ENCODE measurements around the gene TMEM131L.

The TMEM131L gene

DNA sequence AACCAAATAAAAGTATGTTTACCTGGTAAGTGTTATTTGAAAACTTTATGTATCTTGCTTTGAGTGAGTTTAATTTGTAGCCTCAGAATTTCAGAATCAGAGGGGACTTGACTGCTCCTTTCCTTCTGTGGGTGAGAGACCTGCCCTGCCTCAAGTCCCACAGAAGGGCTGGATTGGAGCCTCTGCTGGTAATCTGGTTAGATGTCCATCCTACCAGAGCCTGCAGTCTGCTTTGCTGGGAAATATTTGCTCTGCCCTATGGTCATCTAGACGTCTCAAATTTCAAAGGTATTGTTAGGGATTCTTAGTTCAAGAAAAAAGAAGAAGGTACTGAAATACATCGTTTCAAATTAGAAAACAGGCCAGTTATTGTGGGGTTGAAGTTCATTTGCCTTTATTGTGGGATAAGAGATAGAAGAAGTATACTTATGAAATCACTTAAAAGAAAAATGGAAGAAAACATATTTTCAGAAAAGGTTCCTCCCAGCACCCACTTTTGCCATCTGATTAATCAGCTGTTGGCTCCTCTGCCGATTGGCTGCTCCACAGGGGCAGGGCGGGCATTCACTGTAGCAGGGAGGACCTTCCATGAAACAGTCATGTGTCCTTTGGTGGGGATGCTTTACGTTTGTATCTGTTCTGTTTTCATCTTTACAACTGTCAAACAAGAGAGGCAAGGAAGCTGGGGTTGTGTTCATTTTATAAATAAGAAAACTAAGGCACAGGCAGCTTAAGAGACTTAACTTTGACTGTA is 144.6 kb downstream of the TMEM131L start:
- Histone ChIP-seq H2AFZ (ENCODE audit: low read depth, low read length) (no peak overlapping the region), H3K36me3 (replicated peaks; ENCODE audit: low read depth, low read length) (peaks cover 97% of the 10 kb centered on the region), H3K9ac (ENCODE audit: low read length) (no peak overlapping the region), H3K9me3 (ENCODE audit: insufficient read depth, low read length) (no peaks in the 10 kb centered on the region), H3K4me1 (ENCODE audit: low read length) (peaks cover 26% of the 10 kb centered on the region), H4K20me1 (ENCODE audit: insufficient read depth, low read length) (peaks cover 69% of the 10 kb centered on the region), H3K79me2 (ENCODE audit: low read length) (peaks cover 91% of the 10 kb centered on the region), H3K27ac (ENCODE audit: low read length) (no peak overlapping the region), H3K4me3 (ENCODE audit: low read length) (no peak overlapping the region), H3K4me2 (ENCODE audit: low read length) (no peak overlapping the region), H3K27me3 (ENCODE audit: low read depth, low read length) (no peaks in the 10 kb centered on the region)
- no peak for TF ChIP-seq EZH2phosphoT487 (IDR thresholded peaks at IDR 0.05; ENCODE audit: low read depth)
- TF ChIP-seq, protein P1, sequence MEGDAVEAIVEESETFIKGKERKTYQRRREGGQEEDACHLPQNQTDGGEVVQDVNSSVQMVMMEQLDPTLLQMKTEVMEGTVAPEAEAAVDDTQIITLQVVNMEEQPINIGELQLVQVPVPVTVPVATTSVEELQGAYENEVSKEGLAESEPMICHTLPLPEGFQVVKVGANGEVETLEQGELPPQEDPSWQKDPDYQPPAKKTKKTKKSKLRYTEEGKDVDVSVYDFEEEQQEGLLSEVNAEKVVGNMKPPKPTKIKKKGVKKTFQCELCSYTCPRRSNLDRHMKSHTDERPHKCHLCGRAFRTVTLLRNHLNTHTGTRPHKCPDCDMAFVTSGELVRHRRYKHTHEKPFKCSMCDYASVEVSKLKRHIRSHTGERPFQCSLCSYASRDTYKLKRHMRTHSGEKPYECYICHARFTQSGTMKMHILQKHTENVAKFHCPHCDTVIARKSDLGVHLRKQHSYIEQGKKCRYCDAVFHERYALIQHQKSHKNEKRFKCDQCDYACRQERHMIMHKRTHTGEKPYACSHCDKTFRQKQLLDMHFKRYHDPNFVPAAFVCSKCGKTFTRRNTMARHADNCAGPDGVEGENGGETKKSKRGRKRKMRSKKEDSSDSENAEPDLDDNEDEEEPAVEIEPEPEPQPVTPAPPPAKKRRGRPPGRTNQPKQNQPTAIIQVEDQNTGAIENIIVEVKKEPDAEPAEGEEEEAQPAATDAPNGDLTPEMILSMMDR (IDR thresholded peaks at IDR 0.05; ENCODE audit: low read depth, low read length), result no peak

GRCh38 chr4:153611679-153612078 is 145.5 kb downstream of the TMEM131L start:
- H3K27me3 ChIP-seq (ENCODE audit: low read depth, low read length), result no peaks in the 10 kb centered on the region
- no peaks in the 10 kb centered on the region for H3K9me3 ChIP-seq (ENCODE audit: insufficient read depth, low read length)
- peaks cover 88% of the 10 kb centered on the region for H3K79me2 ChIP-seq (ENCODE audit: low read length)
- H3K36me3 ChIP-seq (replicated peaks; ENCODE audit: low read depth, low read length), result peaks cover 96% of the 10 kb centered on the region
- no peak overlapping the region for H3K27ac ChIP-seq (ENCODE audit: low read length)
- H4K20me1 ChIP-seq (ENCODE audit: insufficient read depth, low read length), result peaks cover 66% of the 10 kb centered on the region
- no peak overlapping the region for H3K9ac ChIP-seq (ENCODE audit: low read length)
- no peak overlapping the region for H2AFZ ChIP-seq (ENCODE audit: low read depth, low read length)
- H3K4me1 ChIP-seq (ENCODE audit: low read length), result peaks cover 26% of the 10 kb centered on the region
- no peak for TF ChIP-seq EZH2phosphoT487 (IDR thresholded peaks at IDR 0.05; ENCODE audit: low read depth)
- TF ChIP-seq, protein P1 (IDR thresholded peaks at IDR 0.05; ENCODE audit: low read depth, low read length), result no peak
- H3K4me2 ChIP-seq (ENCODE audit: low read length), result no peak overlapping the region
- H3K4me3 ChIP-seq (ENCODE audit: low read length), result no peak overlapping the region

- Histone ChIP-seq H2AFZ (ENCODE audit: low read depth, low read length) (no peak overlapping the region), H3K9ac (ENCODE audit: low read length) (no peak overlapping the region), H3K4me3 (ENCODE audit: low read length) (no peak overlapping the region), H3K4me1 (ENCODE audit: low read length) (peaks cover 17% of the 10 kb centered on the region), H3K27me3 (ENCODE audit: low read depth, low read length) (no peaks in the 10 kb centered on the region), H3K27ac (ENCODE audit: low read length) (no peak overlapping the region), H3K9me3 (ENCODE audit: insufficient read depth, low read length) (no peaks in the 10 kb centered on the region), H4K20me1 (ENCODE audit: insufficient read depth, low read length) (peaks cover 55% of the 10 kb centered on the region), H3K36me3 (replicated peaks; ENCODE audit: low read depth, low read length) (peaks cover 94% of the 10 kb centered on the region), H3K4me2 (ENCODE audit: low read length) (no peak overlapping the region), H3K79me2 (ENCODE audit: low read length) (peaks cover 77% of the 10 kb centered on the region)
- TF ChIP-seq, protein P1 (IDR thresholded peaks at IDR 0.05; ENCODE audit: low read depth, low read length), result no peak
- no peak for TF ChIP-seq EZH2phosphoT487 (IDR thresholded peaks at IDR 0.05; ENCODE audit: low read depth)
Measured at GRCh38 chr4:153612878-153613277, 146.7 kb downstream of the TMEM131L start.

DNA sequence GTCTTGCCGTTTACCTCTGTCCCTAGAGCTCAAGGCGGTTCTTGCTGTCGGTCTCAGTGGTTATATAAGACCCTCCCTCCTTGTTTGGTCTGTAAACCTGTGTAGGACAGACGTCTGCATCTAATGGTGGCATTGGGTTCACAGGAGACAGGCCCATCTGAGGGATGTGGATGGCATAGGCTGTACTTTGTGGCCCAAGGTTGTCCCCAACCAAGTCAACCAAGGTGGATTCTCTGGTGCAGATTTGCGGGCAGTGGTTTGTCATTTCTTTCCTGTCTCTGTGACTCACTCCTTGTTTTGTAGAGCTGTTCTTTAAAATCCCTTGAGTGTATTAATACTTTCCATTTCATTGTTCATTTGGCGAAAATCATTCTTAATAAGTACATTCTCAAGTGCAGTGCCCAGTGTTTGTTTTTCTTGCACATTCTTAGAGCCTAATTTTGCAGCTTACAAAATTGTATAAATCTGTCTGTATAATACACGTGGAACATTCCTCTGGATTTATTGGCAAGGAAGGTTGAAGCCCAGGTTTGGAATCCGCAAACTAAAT is 149.9 kb downstream of the TMEM131L start:
- Histone ChIP-seq H3K79me2 (ENCODE audit: low read length) (peaks cover 59% of the 10 kb centered on the region), H2AFZ (ENCODE audit: low read depth, low read length) (no peak overlapping the region), H3K36me3 (replicated peaks; ENCODE audit: low read depth, low read length) (peaks cover 92% of the 10 kb centered on the region)

More for the DNA sequence above, 149.9 kb downstream of the TMEM131L start:
- Histone ChIP-seq H3K9ac (ENCODE audit: low read length) (no peak overlapping the region), H3K9me3 (ENCODE audit: insufficient read depth, low read length) (no peaks in the 10 kb centered on the region), H3K27me3 (ENCODE audit: low read depth, low read length) (no peaks in the 10 kb centered on the region), H3K27ac (ENCODE audit: low read length) (no peak overlapping the region), H4K20me1 (ENCODE audit: insufficient read depth, low read length) (peaks cover 61% of the 10 kb centered on the region), H3K4me3 (ENCODE audit: low read length) (no peak overlapping the region), H3K4me1 (ENCODE audit: low read length) (peaks cover 8% of the 10 kb centered on the region; the same call in 1 of the 2 replicates), H3K4me2 (ENCODE audit: low read length) (no peak overlapping the region)
- no peak for TF ChIP-seq EZH2phosphoT487 (IDR thresholded peaks at IDR 0.05; ENCODE audit: low read depth)
- TF ChIP-seq, protein P1 (IDR thresholded peaks at IDR 0.05; ENCODE audit: low read depth, low read length), result no peak
